NCI-H82 (cell line): ENCODE measurements around the gene MDH1B.
"Not testable (repeated sequence)": the region's sequence is repeated elsewhere in the genome, so short reads cannot be mapped to it uniquely, and the experiment has no call there.

Experiments
- DNase-seq: peaks from one replicate; lab custom pipeline; 2025; lab: John Stamatoyannopoulos, UW

Gene MDH1B

GRCh38 chr2:206765242-206766056 lies at the start of gene MDH1B, which contains the start of gene FASTKD2:
Gene MDH1B, minus strand, starts transcription at chr2:206765328. Its CDS starts 57 bp downstream, at chr2:206765271.
Gene FASTKD2, plus strand, starts transcription at chr2:206765606. Its CDS starts 1,088 bp downstream, at chr2:206766694.
- DNase-seq, result peak; percentile 93

- no peak for DNase-seq
These were observed 49.4 kb upstream of the MDH1B start for GRCh38 chr2:206814498-206814897.

GRCh38 chr2:206812471-206812870 lies 47.3 kb upstream of the MDH1B start:
- DNase-seq, result not testable (repeated sequence)

- DNase-seq, result not testable (repeated sequence)
These were observed 42.5 kb upstream of the MDH1B start for GRCh38 chr2:206807624-206808023.

GRCh38 chr2:206805887-206806607 lies 40.9 kb upstream of the MDH1B start:
- peak; percentile 46 for DNase-seq

- DNase-seq, result no peak
These were observed 39.2 kb upstream of the MDH1B start for GRCh38 chr2:206804326-206804725.

- DNase-seq, result peak; percentile 57
These were observed 37.8 kb upstream of the MDH1B start for GRCh38 chr2:206802654-206803514.

GRCh38 chr2:206801418-206802189 lies 36.5 kb upstream of the MDH1B start:
- DNase-seq, result peak; percentile 85

GRCh38 chr2:206800506-206801417 lies 35.6 kb upstream of the MDH1B start:
- DNase-seq, result peak; percentile 92

GRCh38 chr2:206799083-206799482 lies 34.0 kb upstream of the MDH1B start:
- DNase-seq, result no peak

GRCh38 chr2:206798000-206798399 lies 32.9 kb upstream of the MDH1B start:
- no peak for DNase-seq

GRCh38 chr2:206797376-206797775 lies 32.2 kb upstream of the MDH1B start:
- no peak for DNase-seq

GRCh38 chr2:206792645-206793044 lies 27.5 kb upstream of the MDH1B start:
- no peak for DNase-seq

GRCh38 chr2:206790311-206790935 lies 25.3 kb upstream of the MDH1B start:
- DNase-seq, result no peak

GRCh38 chr2:206784559-206785353 lies 19.6 kb upstream of the MDH1B start:
- no peak for DNase-seq

GRCh38 chr2:206783718-206784117 lies 18.6 kb upstream of the MDH1B start:
- peak; percentile 52 for DNase-seq

GRCh38 chr2:206780671-206781070 lies 15.5 kb upstream of the MDH1B start:
- DNase-seq, result no peak

- DNase-seq, result no peak
These were observed 11.3 kb upstream of the MDH1B start for GRCh38 chr2:206776432-206776831.

- no peak for DNase-seq
These were observed 9.7 kb upstream of the MDH1B start for GRCh38 chr2:206774871-206775270.
